Skeletal muscle tissue (tissue), 4 donors: ENCODE results near the gene FAM229B. TPM values are rescaled to one million over a fixed set of nuclear protein-coding genes. Genes with fewer than 3 reads are reported as not detected.
"Not testable (repeated sequence)": the region's sequence is repeated elsewhere in the genome, so short reads cannot be mapped to it uniquely, and the experiment has no call there.

ENCODE experiments used
- H3K27ac ChIP-seq: one replicate; pipeline ENCODE4 v1.7.0; 2013; ENCODE audit warnings: mild to moderate bottlenecking, low read depth, low read length, inconsistent platforms
- H3K27me3 ChIP-seq, 3 donors: one replicate each; pipeline ENCODE4 v1.7.0; 2013; ENCODE audit warnings: low read length in 3 of 3; ENCODE audit not compliant: control insufficient read depth in 3 of 3, insufficient read depth in 3 of 3
- H3K36me3 ChIP-seq, 3 donors: one replicate each; pipeline ENCODE4 v1.7.0; 2013; ENCODE audit warnings: low read length in 3 of 3; ENCODE audit not compliant: control insufficient read depth in 3 of 3, insufficient read depth in 3 of 3
- H3K4me1 ChIP-seq, 3 donors: one replicate each; pipeline ENCODE4 v1.7.0; 2013; ENCODE audit warnings: low read length in 3 of 3, mild to moderate bottlenecking in 3 of 3; ENCODE audit not compliant: control insufficient read depth in 3 of 3, insufficient read depth in 3 of 3
- H3K4me3 ChIP-seq, 3 donors: one replicate each; pipeline ENCODE4 v1.7.0; 2013; ENCODE audit warnings: low read length in 3 of 3
- H3K9ac ChIP-seq, 3 donors: one replicate each; pipeline ENCODE4 v1.7.0; 2013; ENCODE audit warnings: low read length in 3 of 3, mild to moderate bottlenecking in 3 of 3, moderate library complexity in 2 of 3, low read depth in 1 of 3
- H3K9me3 ChIP-seq, 3 donors: one replicate each; pipeline ENCODE4 v1.7.0; 2013; ENCODE audit warnings: low read length in 3 of 3; ENCODE audit not compliant: control insufficient read depth in 3 of 3
- total RNA-seq: library from RNA; depleted of rRNA; stranded (reverse); fragments of >200 nt; gene quantifications from one replicate; pipeline ENCODE4 v1.2.3, GENCODE V29; 2014
- donor health status: Osteomylitis.

The FAM229B gene
- total RNA-seq, 1 donor from 2014 or later, result 6.3 TPM

GRCh38 chr6:112106026-112106425, 18.6 kb downstream of the FAM229B start:
- H3K27me3 ChIP-seq, H3K9me3 ChIP-seq, H3K9ac ChIP-seq, H3K4me1 ChIP-seq, H3K27ac ChIP-seq, H3K4me3 ChIP-seq, H3K36me3 ChIP-seq: not testable (repeated sequence)

GRCh38 chr6:112106562-112106961, 19.2 kb downstream of the FAM229B start:
- no peaks in the 10 kb centered on the region for H3K9me3 ChIP-seq
- no peaks in the 10 kb centered on the region for H3K4me1 ChIP-seq
- H3K9ac ChIP-seq, result no peak overlapping the region
- H3K27me3 ChIP-seq, result no peaks in the 10 kb centered on the region
- H3K27ac ChIP-seq, result no peak overlapping the region
- no peak overlapping the region for H3K4me3 ChIP-seq
- H3K36me3 ChIP-seq, result peaks cover 3 to 9% (median 6%) of the 10 kb centered on the region in 3 donors

- H3K9me3 ChIP-seq, result no peaks in the 10 kb centered on the region
- peaks cover 3 to 14% (median 6%) of the 10 kb centered on the region in 3 donors for H3K36me3 ChIP-seq
- H3K4me3 ChIP-seq, result no peak overlapping the region
- H3K27me3 ChIP-seq, result no peaks in the 10 kb centered on the region
- no peaks in the 10 kb centered on the region for H3K4me1 ChIP-seq
- no peak overlapping the region for H3K27ac ChIP-seq
- H3K9ac ChIP-seq, result no peak overlapping the region
Measured at GRCh38 chr6:112109262-112109661, 21.9 kb downstream of the FAM229B start.

- Histone ChIP-seq H3K9ac (no peak overlapping the region), H3K9me3 (no peaks in the 10 kb centered on the region), H3K4me1 (no peaks in the 10 kb centered on the region), H3K36me3 (peaks cover 3 to 18% (median 6%) of the 10 kb centered on the region in 3 donors), H3K4me3 (no peak overlapping the region), H3K27me3 (no peaks in the 10 kb centered on the region), H3K27ac (no peak overlapping the region)
Measured at GRCh38 chr6:112113431-112113830, 26.0 kb downstream of the FAM229B start.

GRCh38 chr6:112113918-112114317, 26.5 kb downstream of the FAM229B start:
- H3K9ac ChIP-seq, result no peak overlapping the region
- H3K9me3 ChIP-seq, result no peaks in the 10 kb centered on the region
- peaks cover 3 to 17% (median 6%) of the 10 kb centered on the region in 3 donors for H3K36me3 ChIP-seq
- no peaks in the 10 kb centered on the region for H3K27me3 ChIP-seq
- no peaks in the 10 kb centered on the region for H3K4me1 ChIP-seq
- no peak overlapping the region for H3K27ac ChIP-seq
- no peak overlapping the region for H3K4me3 ChIP-seq

GRCh38 chr6:112114577-112115223, 27.3 kb downstream of the FAM229B start:
- no peak overlapping the region for H3K9ac ChIP-seq

GRCh38 chr6:112116221-112116620, 28.8 kb downstream of the FAM229B start:
- Histone ChIP-seq H3K27me3 (no peaks in the 10 kb centered on the region), H3K4me3 (no peak overlapping the region), H3K27ac (no peak overlapping the region), H3K9me3 (no peaks in the 10 kb centered on the region), H3K4me1 (no peaks in the 10 kb centered on the region), H3K36me3 (peaks cover 3 to 14% (median 12%) of the 10 kb centered on the region in 3 donors), H3K9ac (no peak overlapping the region)

More at GRCh38 chr6:112114577-112115223, 27.3 kb downstream of the FAM229B start:
- Histone ChIP-seq H3K36me3 (peaks cover 3 to 12% (median 6%) of the 10 kb centered on the region in 3 donors), H3K4me1 (no peaks in the 10 kb centered on the region), H3K27me3 (no peaks in the 10 kb centered on the region), H3K4me3 (no peak overlapping the region), H3K9me3 (no peaks in the 10 kb centered on the region), H3K27ac (no peak overlapping the region)

- H3K4me3 ChIP-seq, result no peak overlapping the region
- H3K9ac ChIP-seq, result no peak overlapping the region
- no peaks in the 10 kb centered on the region for H3K9me3 ChIP-seq
- no peak overlapping the region for H3K27ac ChIP-seq
- H3K27me3 ChIP-seq, result no peaks in the 10 kb centered on the region
- H3K36me3 ChIP-seq, result peaks cover 5 to 14% (median 6%) of the 10 kb centered on the region in 3 donors
- no peaks in the 10 kb centered on the region for H3K4me1 ChIP-seq
Measured at GRCh38 chr6:112117554-112117953, 30.2 kb downstream of the FAM229B start.

- H3K4me1 ChIP-seq, result no peaks in the 10 kb centered on the region
- peaks cover 5 to 14% (median 6%) of the 10 kb centered on the region in 3 donors for H3K36me3 ChIP-seq
- H3K27ac ChIP-seq, result no peak overlapping the region
- no peak overlapping the region for H3K9ac ChIP-seq
- H3K9me3 ChIP-seq, result no peaks in the 10 kb centered on the region
- H3K4me3 ChIP-seq, result no peak overlapping the region
- no peaks in the 10 kb centered on the region for H3K27me3 ChIP-seq
Measured at GRCh38 chr6:112118034-112118433, 30.6 kb downstream of the FAM229B start.

- Histone ChIP-seq H3K27ac (no peak overlapping the region), H3K9me3 (no peaks in the 10 kb centered on the region), H3K36me3 (peaks cover 2 to 21% (median 14%) of the 10 kb centered on the region in 3 donors), H3K4me3 (no peak overlapping the region), H3K27me3 (no peaks in the 10 kb centered on the region), H3K9ac (no peak overlapping the region), H3K4me1 (no peaks in the 10 kb centered on the region)
Measured at GRCh38 chr6:112122756-112123155, 35.4 kb downstream of the FAM229B start.
